Measurements from ENCODE around the gene CMTM6. TPM values are rescaled to one million over a fixed set of nuclear protein-coding genes. Genes with fewer than 3 reads are reported as not detected.
A peak's percentile ranks its signal among the peaks of the same experiment; 100 is the strongest.

CMTM6 gene
- polyA plus RNA-seq: 10 to 100 TPM in 2 of 4 donors, 1 to 10 TPM in 2; 7.3 to 55.7 (median 17.6) TPM
- long read RNA-seq, donor 1: 0 reads
- long read RNA-seq, donor 2, transcript CMTM6-201 (4 exons, 3,863 nt): major isoform, 13 of 14 reads
- long read RNA-seq, donor 2, partial matches to known transcripts: 0 of 14 reads
- long read RNA-seq, donor 2, other reads (novel, unspliced or antisense): 0 of 14 reads
- long read RNA-seq, donor 3, transcript CMTM6-201 (4 exons, 3,863 nt): major isoform, 12 of 13 reads
- long read RNA-seq, donor 3, partial matches to known transcripts: 0 of 13 reads
- long read RNA-seq, donor 3, other reads (novel, unspliced or antisense): 0 of 13 reads
- long read RNA-seq, donor 4, partial matches to known transcripts: 0 of 2 reads
- long read RNA-seq, donor 4, other reads (novel, unspliced or antisense): 0 of 2 reads
- long read RNA-seq, donor 5, transcript CMTM6-201 (4 exons, 3,863 nt): major isoform, 9 of 10 reads
- long read RNA-seq, donor 5, partial matches to known transcripts: 0 of 10 reads
- long read RNA-seq, donor 5, other reads (novel, unspliced or antisense): 0 of 10 reads
- long read RNA-seq, donor 6, transcript CMTM6-201 (4 exons, 3,863 nt): major isoform, 22 of 22 reads
- long read RNA-seq, donor 6, partial matches to known transcripts: 0 of 22 reads
- long read RNA-seq, donor 6, other reads (novel, unspliced or antisense): 0 of 22 reads
- long read RNA-seq, donor 7: 0 reads
- long read RNA-seq, donor 8, transcript CMTM6-201 (4 exons, 3,863 nt): major isoform, 7 of 7 reads
- long read RNA-seq, donor 8, partial matches to known transcripts: 0 of 7 reads
- long read RNA-seq, donor 8, other reads (novel, unspliced or antisense): 0 of 7 reads
- long read RNA-seq, donor 9, transcript CMTM6-201 (4 exons, 3,863 nt): major isoform, 7 of 7 reads
- long read RNA-seq, donor 9, partial matches to known transcripts: 0 of 7 reads
- long read RNA-seq, donor 9, other reads (novel, unspliced or antisense): 0 of 7 reads
- long read RNA-seq, donor 10, transcript CMTM6-201 (4 exons, 3,863 nt): major isoform, 32 of 32 reads
- long read RNA-seq, donor 10, partial matches to known transcripts: 0 of 32 reads
- long read RNA-seq, donor 10, other reads (novel, unspliced or antisense): 0 of 32 reads

GRCh38 chr3:32502118-32502945 lies at the start of gene CMTM6:
Gene CMTM6, minus strand, starts transcription at chr3:32502852. Its CDS starts 107 bp downstream, at chr3:32502745.
- no peak for FAIRE-seq

GRCh38 chr3:32552013-32552412 lies 49.4 kb upstream of the CMTM6 start:
- Histone ChIP-seq H3K4me1 (ENCODE audit: control insufficient read depth in 3 of 3, insufficient read depth in 2 of 3, low read depth in 1 of 3, low read length in 2 of 3) (peaks cover 0 to 2% (median 2%) of the 10 kb centered on the region in 3 donors), H3K27ac (ENCODE audit: low read depth in 1 of 3, low read length in 2 of 3) (no peak overlapping the region), H3K27me3 (ENCODE audit: control insufficient read depth in 3 of 3, insufficient read depth in 3 of 3, low read length in 3 of 3) (no peaks in the 10 kb centered on the region), H3K4me3 (ENCODE audit: low read depth in 1 of 3, low read length in 3 of 3) (no peak overlapping the region), H3K36me3 (ENCODE audit: control insufficient read depth in 3 of 3, insufficient read depth in 2 of 3, low read depth in 1 of 3, low read length in 3 of 3) (peaks cover 0 to 4% (median 2%) of the 10 kb centered on the region in 3 donors), H3K9me3 (ENCODE audit: control insufficient read depth in 2 of 2, insufficient read depth in 1 of 2, low read depth in 1 of 2, low read length in 1 of 2) (no peaks in the 10 kb centered on the region)
- DNase-seq (no peak), FAIRE-seq (no peak)
- 89 to 100% (median 96%) methylated on average over 1 of the region's 1 CpG for WGBS, 3 donors

More at GRCh38 chr3:32502118-32502945, at the start of gene CMTM6:
- Histone ChIP-seq H3K4me3 (ENCODE audit: low read depth in 1 of 3, low read length in 3 of 3) (peak within 1 kb of the TSS; percentile 74 to 89 (median 83)), H3K9me3 (ENCODE audit: control insufficient read depth in 2 of 2, insufficient read depth in 1 of 2, low read depth in 1 of 2, low read length in 1 of 2) (no peaks in the 10 kb centered on the region), H3K27ac (ENCODE audit: low read depth in 1 of 3, low read length in 2 of 3) (peak within 1 kb of the TSS; percentile 81 to 97 (median 83)), H3K4me1 (ENCODE audit: control insufficient read depth in 3 of 3, insufficient read depth in 2 of 3, low read depth in 1 of 3, low read length in 2 of 3) (peaks cover 2 to 4% (median 2%) of the 10 kb centered on the region in 3 donors), H3K27me3 (ENCODE audit: control insufficient read depth in 3 of 3, insufficient read depth in 3 of 3, low read length in 3 of 3) (no peaks in the 10 kb centered on the region), H3K36me3 (ENCODE audit: control insufficient read depth in 3 of 3, insufficient read depth in 2 of 3, low read depth in 1 of 3, low read length in 3 of 3) (no peaks in the 10 kb centered on the region)
- DNase-seq: peak; percentile 82 to 88
- WGBS, 3 donors: 0% methylated on average over 46 to 61 of the region's 61 CpGs

GRCh38 chr3:32551496-32551895 lies 48.8 kb upstream of the CMTM6 start:
- Histone ChIP-seq H3K9me3 (ENCODE audit: control insufficient read depth in 2 of 2, insufficient read depth in 1 of 2, low read depth in 1 of 2, low read length in 1 of 2) (no peaks in the 10 kb centered on the region), H3K27me3 (ENCODE audit: control insufficient read depth in 3 of 3, insufficient read depth in 3 of 3, low read length in 3 of 3) (no peaks in the 10 kb centered on the region), H3K4me1 (ENCODE audit: control insufficient read depth in 3 of 3, insufficient read depth in 2 of 3, low read depth in 1 of 3, low read length in 2 of 3) (peaks cover 0 to 2% (median 2%) of the 10 kb centered on the region in 3 donors), H3K36me3 (ENCODE audit: control insufficient read depth in 3 of 3, insufficient read depth in 2 of 3, low read depth in 1 of 3, low read length in 3 of 3) (peaks cover 0 to 6% (median 2%) of the 10 kb centered on the region in 3 donors), H3K27ac (ENCODE audit: low read depth in 1 of 3, low read length in 2 of 3) (no peak overlapping the region), H3K4me3 (ENCODE audit: low read depth in 1 of 3, low read length in 3 of 3) (no peak overlapping the region)
- FAIRE-seq: no peak
- no peak for DNase-seq

GRCh38 chr3:32551087-32551486 lies 48.4 kb upstream of the CMTM6 start:
- peaks cover 0 to 2% (median 2%) of the 10 kb centered on the region in 3 donors for H3K4me1 ChIP-seq (ENCODE audit: control insufficient read depth in 3 of 3, insufficient read depth in 2 of 3, low read depth in 1 of 3, low read length in 2 of 3)
- DNase-seq (no peak), FAIRE-seq (no peak)
- H3K36me3 ChIP-seq (ENCODE audit: control insufficient read depth in 3 of 3, insufficient read depth in 2 of 3, low read depth in 1 of 3, low read length in 3 of 3): peaks cover 0 to 6% (median 2%) of the 10 kb centered on the region in 3 donors
- no peaks in the 10 kb centered on the region for H3K27me3 ChIP-seq (ENCODE audit: control insufficient read depth in 3 of 3, insufficient read depth in 3 of 3, low read length in 3 of 3)
- H3K4me3 ChIP-seq (ENCODE audit: low read depth in 1 of 3, low read length in 3 of 3): no peak overlapping the region
- no peak overlapping the region for H3K27ac ChIP-seq (ENCODE audit: low read depth in 1 of 3, low read length in 2 of 3)
- H3K9me3 ChIP-seq (ENCODE audit: control insufficient read depth in 2 of 2, insufficient read depth in 1 of 2, low read depth in 1 of 2, low read length in 1 of 2): no peaks in the 10 kb centered on the region
- WGBS, 3 donors: 71 to 88% (median 87%) methylated on average over 2 of the region's 2 CpGs

GRCh38 chr3:32545305-32545704 lies 42.7 kb upstream of the CMTM6 start:
- no peak for FAIRE-seq
- H3K4me1 ChIP-seq (ENCODE audit: control insufficient read depth in 3 of 3, insufficient read depth in 2 of 3, low read depth in 1 of 3, low read length in 2 of 3): no peaks in the 10 kb centered on the region
- H3K36me3 ChIP-seq (ENCODE audit: control insufficient read depth in 3 of 3, insufficient read depth in 2 of 3, low read depth in 1 of 3, low read length in 3 of 3): peaks cover 0 to 23% (median 1%) of the 10 kb centered on the region in 3 donors

GRCh38 chr3:32544894-32545293 lies 42.2 kb upstream of the CMTM6 start:
- H3K4me1 ChIP-seq (ENCODE audit: control insufficient read depth in 3 of 3, insufficient read depth in 2 of 3, low read depth in 1 of 3, low read length in 2 of 3): no peaks in the 10 kb centered on the region
- H3K27me3 ChIP-seq (ENCODE audit: control insufficient read depth in 3 of 3, insufficient read depth in 3 of 3, low read length in 3 of 3): no peaks in the 10 kb centered on the region
- DNase-seq (no peak), FAIRE-seq (no peak)
- H3K9me3 ChIP-seq (ENCODE audit: control insufficient read depth in 2 of 2, insufficient read depth in 1 of 2, low read depth in 1 of 2, low read length in 1 of 2): no peaks in the 10 kb centered on the region
- H3K4me3 ChIP-seq (ENCODE audit: low read depth in 1 of 3, low read length in 3 of 3): no peak overlapping the region
- 85 to 96% (median 89%) methylated on average over 2 of the region's 2 CpGs for WGBS, 3 donors
- H3K27ac ChIP-seq (ENCODE audit: low read depth in 1 of 3, low read length in 2 of 3): no peak overlapping the region
- peaks cover 0 to 27% (median 1%) of the 10 kb centered on the region in 3 donors for H3K36me3 ChIP-seq (ENCODE audit: control insufficient read depth in 3 of 3, insufficient read depth in 2 of 3, low read depth in 1 of 3, low read length in 3 of 3)

More at GRCh38 chr3:32545305-32545704, 42.7 kb upstream of the CMTM6 start:
- Histone ChIP-seq H3K9me3 (ENCODE audit: control insufficient read depth in 2 of 2, insufficient read depth in 1 of 2, low read depth in 1 of 2, low read length in 1 of 2) (no peaks in the 10 kb centered on the region), H3K4me3 (ENCODE audit: low read depth in 1 of 3, low read length in 3 of 3) (no peak overlapping the region), H3K27me3 (ENCODE audit: control insufficient read depth in 3 of 3, insufficient read depth in 3 of 3, low read length in 3 of 3) (no peaks in the 10 kb centered on the region), H3K27ac (ENCODE audit: low read depth in 1 of 3, low read length in 2 of 3) (no peak overlapping the region)
- no peak for DNase-seq

- Histone ChIP-seq H3K4me3 (ENCODE audit: low read depth in 1 of 3, low read length in 3 of 3) (no peak overlapping the region), H3K27ac (ENCODE audit: low read depth in 1 of 3, low read length in 2 of 3) (no peak overlapping the region), H3K27me3 (ENCODE audit: control insufficient read depth in 3 of 3, insufficient read depth in 3 of 3, low read length in 3 of 3) (no peaks in the 10 kb centered on the region), H3K9me3 (ENCODE audit: control insufficient read depth in 2 of 2, insufficient read depth in 1 of 2, low read depth in 1 of 2, low read length in 1 of 2) (no peaks in the 10 kb centered on the region), H3K4me1 (ENCODE audit: control insufficient read depth in 3 of 3, insufficient read depth in 2 of 3, low read depth in 1 of 3, low read length in 2 of 3) (no peaks in the 10 kb centered on the region), H3K36me3 (ENCODE audit: control insufficient read depth in 3 of 3, insufficient read depth in 2 of 3, low read depth in 1 of 3, low read length in 3 of 3) (peaks cover 0 to 30% (median 1%) of the 10 kb centered on the region in 3 donors)
- FAIRE-seq (no peak), DNase-seq (no peak)
- WGBS, 3 donors: 93 to 98% (median 96%) methylated on average over 2 of the region's 2 CpGs
These were observed 40.2 kb upstream of the CMTM6 start for GRCh38 chr3:32542807-32543206.

All from small intestine (tissue), 16 donors.